Esophagus muscularis mucosa (tissue), 4 donors: Measurements from ENCODE around the gene KIAA0825. TPM values are rescaled to one million over a fixed set of nuclear protein-coding genes. Genes with fewer than 3 reads are reported as not detected.

ENCODE experiments used
- DNase-seq: peaks from one replicate; pipeline ENCODE4 v3.0.0-alpha.2; 2017; ENCODE audit errors: extremely low spot score
- H3K27ac ChIP-seq, 4 donors: fragments of 200-600 bp; sonication (generic); replicated peaks in 1 of 4; 1 replicate in 3 of 4; 2 replicates in 1 of 4; pipeline ENCODE4 v1.5.1; 2016 to 2019; ENCODE audit warnings: mild to moderate bottlenecking in 1 of 4
- H3K27me3 ChIP-seq, 4 donors: fragments of 200-600 bp; sonication (generic); one replicate each; pipeline versions ENCODE4 v1.5.1 to v1.6.0; 2016 to 2019
- H3K36me3 ChIP-seq, 4 donors: fragments of 200-600 bp; sonication (generic); one replicate each; pipeline ENCODE4 v1.5.1; 2016 to 2019
- H3K4me1 ChIP-seq, 4 donors: fragments of 200-600 bp; sonication (generic); one replicate each; pipeline ENCODE4 v1.5.1; 2016 to 2019
- H3K4me3 ChIP-seq, 4 donors: fragments of 200-600 bp; sonication (generic); 1 replicate in 2 of 4; 2 replicates in 2 of 4; pipeline ENCODE4 v1.5.1; 2016 to 2019; ENCODE audit warnings: mild to moderate bottlenecking in 4 of 4, moderate library complexity in 1 of 4
- H3K9me3 ChIP-seq, 4 donors: fragments of 200-600 bp; sonication (generic); 1 replicate in 3 of 4; 2 replicates in 1 of 4; pipeline ENCODE4 v1.5.1; 2016 to 2019
- EP300 ChIP-seq: sonication (generic); formaldehyde crosslinking; IDR thresholded peaks from one replicate; pipeline ENCODE4 v1.6.1; 2017; ENCODE audit warnings: antibody characterized with exemption
- POLR2A ChIP-seq: fragments of 450-650 bp; IDR thresholded peaks from one replicate; pipeline ENCODE4 v1.6.1; 2017; ENCODE audit warnings: antibody characterized with exemption, moderate library complexity, mild to moderate bottlenecking, low read depth
- POLR2AphosphoS5 ChIP-seq, 2 donors: sonication (generic); formaldehyde crosslinking; IDR thresholded peaks; one replicate each; pipeline ENCODE4 v1.6.1; 2017; ENCODE audit warnings: antibody characterized with exemption in 2 of 2
- WGBS: methylation state at CpG from one replicate; pipeline ENCODE4 v1.1.5; 2018; 5-methylcytosine and 5-hydroxymethylcytosine counted together
- intact Hi-C: fragments of 100-400 bp; cut with DNase I; formaldehyde crosslinking; loops from one replicate; pipeline ENCODE4 v1.15.1; 2023
- total RNA-seq, 4 donors: library from RNA; depleted of rRNA; stranded (reverse); fragments of >200 nt; gene quantifications; one replicate each; pipeline versions ENCODE4 v1.1.0 to v1.2.1, GENCODE V29; 2016
- TF ChIP-seq, protein P1 (sequence below), 3 experiments: fragments of 200-600 bp in 2 of 3; fragments of 450-650 bp in 1 of 3; sonication (generic) in 2 of 3; IDR thresholded peaks; one replicate each; pipeline ENCODE4 v1.5.1; 2017 to 2019; ENCODE audit warnings: antibody characterized with exemption in 3 of 3, mild to moderate bottlenecking in 2 of 3, moderate library complexity in 1 of 3

KIAA0825 gene
- total RNA-seq, 4 donors from 2014 or later, result 2.3 to 4.2 (median 2.9) TPM

DNA sequence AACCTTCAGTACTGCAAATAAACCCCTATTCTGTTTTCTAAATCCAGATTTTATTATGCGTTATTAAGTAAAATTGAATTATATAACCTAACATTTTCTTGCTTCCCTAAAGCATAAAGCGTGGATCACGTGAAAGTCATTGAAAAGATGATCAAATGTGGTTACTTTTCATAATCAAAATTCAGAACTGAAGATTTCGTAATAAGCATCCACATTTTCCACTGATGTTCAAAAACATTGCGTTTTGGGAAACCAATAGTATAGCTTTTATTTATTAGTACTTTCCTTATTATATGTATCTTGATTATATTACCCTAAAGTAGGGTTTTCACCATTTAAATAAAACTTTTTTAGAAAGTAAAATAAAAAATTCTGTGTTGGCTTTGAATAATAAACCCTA is 1.9 kb upstream of the KIAA0825 start:
- TF ChIP-seq POLR2AphosphoS5 (IDR thresholded peaks at IDR 0.05), result no peak
- no peak for TF ChIP-seq EP300
- TF ChIP-seq POLR2A, result no peak
- TF ChIP-seq, protein P1, sequence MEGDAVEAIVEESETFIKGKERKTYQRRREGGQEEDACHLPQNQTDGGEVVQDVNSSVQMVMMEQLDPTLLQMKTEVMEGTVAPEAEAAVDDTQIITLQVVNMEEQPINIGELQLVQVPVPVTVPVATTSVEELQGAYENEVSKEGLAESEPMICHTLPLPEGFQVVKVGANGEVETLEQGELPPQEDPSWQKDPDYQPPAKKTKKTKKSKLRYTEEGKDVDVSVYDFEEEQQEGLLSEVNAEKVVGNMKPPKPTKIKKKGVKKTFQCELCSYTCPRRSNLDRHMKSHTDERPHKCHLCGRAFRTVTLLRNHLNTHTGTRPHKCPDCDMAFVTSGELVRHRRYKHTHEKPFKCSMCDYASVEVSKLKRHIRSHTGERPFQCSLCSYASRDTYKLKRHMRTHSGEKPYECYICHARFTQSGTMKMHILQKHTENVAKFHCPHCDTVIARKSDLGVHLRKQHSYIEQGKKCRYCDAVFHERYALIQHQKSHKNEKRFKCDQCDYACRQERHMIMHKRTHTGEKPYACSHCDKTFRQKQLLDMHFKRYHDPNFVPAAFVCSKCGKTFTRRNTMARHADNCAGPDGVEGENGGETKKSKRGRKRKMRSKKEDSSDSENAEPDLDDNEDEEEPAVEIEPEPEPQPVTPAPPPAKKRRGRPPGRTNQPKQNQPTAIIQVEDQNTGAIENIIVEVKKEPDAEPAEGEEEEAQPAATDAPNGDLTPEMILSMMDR (IDR thresholded peaks at IDR 0.05), result no peak
- Histone ChIP-seq H3K4me1 (peaks cover 15 to 28% (median 19%) of the 10 kb centered on the region in 4 donors), H3K9me3 (no peaks in the 10 kb centered on the region), H3K4me3 (no peak overlapping the region), H3K27ac (no peak overlapping the region), H3K27me3 (no peaks in the 10 kb centered on the region), H3K36me3 (no peaks in the 10 kb centered on the region)
- DNase-seq, result no peak
- intact Hi-C loops, result no loop called here
- 90% methylated on average over 5 of the region's 5 CpGs for WGBS

DNA sequence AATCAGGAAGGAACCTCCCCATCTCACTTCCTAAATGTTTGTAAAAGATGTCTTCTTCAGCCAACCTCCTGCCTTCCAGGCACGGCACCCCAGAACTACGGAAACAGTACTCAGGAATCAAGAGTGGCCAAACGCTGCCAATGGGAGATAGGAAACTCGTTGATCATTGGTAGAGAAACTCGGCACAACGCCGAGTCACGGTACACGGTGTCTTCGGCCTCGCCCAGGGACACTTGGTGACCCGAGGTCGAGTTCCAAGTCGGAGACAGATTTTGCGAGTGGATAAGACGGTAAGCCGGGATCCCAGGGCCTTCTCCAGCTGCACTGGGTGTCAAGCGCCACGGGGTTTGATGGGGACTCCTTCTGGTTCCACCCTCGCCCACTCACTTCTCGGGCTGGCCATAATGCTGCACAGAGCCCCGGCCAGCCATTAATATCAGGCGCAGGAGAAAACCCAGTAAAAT is 343 bp downstream of the KIAA0825 start:
- TF ChIP-seq POLR2AphosphoS5 (IDR thresholded peaks at IDR 0.05) (no peak), POLR2A (no peak), EP300 (no peak)
- TF ChIP-seq, protein P1 (IDR thresholded peaks at IDR 0.05), result no peak
- peak overlapping the region; percentile 61 to 83 (median 68) for H3K27ac ChIP-seq
- H3K4me3 ChIP-seq, result peak overlapping the region; percentile 69 to 88 (median 72)
- intact Hi-C loops, result no loop called here
- no peaks in the 10 kb centered on the region for H3K36me3 ChIP-seq
- peaks cover 15 to 29% (median 19%) of the 10 kb centered on the region in 4 donors for H3K4me1 ChIP-seq
- no peaks in the 10 kb centered on the region for H3K9me3 ChIP-seq
- no peaks in the 10 kb centered on the region for H3K27me3 ChIP-seq
- WGBS, result 0% methylated on average over 5 of the region's 23 CpGs
- DNase-seq, result peak; percentile 92

DNA sequence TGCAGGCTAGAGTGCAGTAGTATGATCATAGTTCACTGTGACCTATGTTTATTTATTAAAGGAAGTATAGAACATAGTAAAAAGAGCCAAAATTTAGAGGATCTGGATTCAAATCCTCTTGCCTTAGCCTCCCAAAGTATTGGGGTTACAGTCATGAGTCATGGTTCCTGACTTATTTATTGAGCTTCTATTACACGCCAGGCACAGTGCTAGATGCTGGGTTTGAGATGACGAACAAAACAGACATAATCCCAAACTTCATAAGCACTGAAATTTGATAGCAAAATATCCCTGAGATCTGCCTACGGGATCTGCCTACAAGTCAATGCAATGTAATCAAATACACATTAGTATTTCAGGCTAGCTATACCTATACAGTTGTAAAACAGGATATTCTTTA is 2.5 kb downstream of the KIAA0825 start:
- WGBS, result 89% methylated on average over 3 of the region's 3 CpGs
- intact Hi-C loops, result no loop called here
- TF ChIP-seq, protein P1 (IDR thresholded peaks at IDR 0.05), result no peak
- TF ChIP-seq POLR2A, result no peak
- TF ChIP-seq EP300, result no peak
- no peak for TF ChIP-seq POLR2AphosphoS5 (IDR thresholded peaks at IDR 0.05)
- H3K27me3 ChIP-seq, result no peaks in the 10 kb centered on the region
- no peak overlapping the region for H3K4me3 ChIP-seq
- H3K27ac ChIP-seq, result no peak overlapping the region
- peaks cover 15 to 29% (median 19%) of the 10 kb centered on the region in 4 donors for H3K4me1 ChIP-seq
- no peak for DNase-seq
- no peaks in the 10 kb centered on the region for H3K36me3 ChIP-seq
- H3K9me3 ChIP-seq, result no peaks in the 10 kb centered on the region

DNA sequence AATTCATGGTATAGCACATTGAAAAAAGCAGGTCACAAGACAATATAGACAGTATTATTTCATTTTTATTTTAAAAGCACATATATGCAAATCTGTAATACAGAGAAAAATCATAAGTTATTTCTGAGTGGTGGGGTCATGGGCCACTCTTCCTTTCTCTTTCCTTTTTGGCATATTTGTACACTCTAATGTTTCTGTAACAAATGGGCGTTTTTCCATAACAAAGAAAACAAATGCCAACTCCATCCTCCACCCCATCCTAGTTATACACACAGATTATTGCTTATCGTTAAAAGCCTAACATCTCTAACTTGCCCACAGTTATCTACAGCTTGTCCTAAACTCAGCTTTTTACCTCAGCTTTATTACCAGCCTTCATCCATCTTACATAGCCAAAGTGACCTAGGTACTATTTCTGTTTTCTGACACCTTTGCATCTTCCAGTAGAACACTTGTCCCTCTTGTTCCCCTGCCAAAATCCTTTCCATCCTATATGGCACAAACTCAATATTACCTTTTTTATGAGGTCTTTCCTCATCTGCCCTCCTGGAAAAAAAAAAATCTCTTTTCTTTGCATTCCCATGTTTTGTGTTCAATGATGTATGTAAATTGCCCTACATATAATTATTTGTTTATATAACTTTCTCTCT is 4.1 kb downstream of the KIAA0825 start:
- H3K4me3 ChIP-seq, result no peak overlapping the region
- intact Hi-C loops, result no loop called here
- WGBS, result 97% methylated on average over 2 of the region's 2 CpGs
- H3K9me3 ChIP-seq, result no peaks in the 10 kb centered on the region
- TF ChIP-seq, protein P1 (IDR thresholded peaks at IDR 0.05), result no peak
- no peak for TF ChIP-seq POLR2A
- TF ChIP-seq POLR2AphosphoS5 (IDR thresholded peaks at IDR 0.05), result no peak
- no peak for TF ChIP-seq EP300
- H3K36me3 ChIP-seq, result no peaks in the 10 kb centered on the region
- H3K27ac ChIP-seq, result no peak overlapping the region
- DNase-seq, result no peak
- peaks cover 9 to 21% (median 12%) of the 10 kb centered on the region in 4 donors for H3K4me1 ChIP-seq
- H3K27me3 ChIP-seq, result no peaks in the 10 kb centered on the region
